Measurements from ENCODE around the gene AFF1.

The AFF1 gene

GRCh38 chr4:87054900-87055299 is 120.1 kb downstream of the AFF1 start:
- DNase-seq (ENCODE audit: low read depth, low spot score) = no peak
- ChIA-PET POLR2A (interaction anchor here (1.0 kb wide), 1 partner anchor 120 kb away, joined by 3 read pairs; the partner anchor contains the start of gene AFF1), CTCF (interaction anchor here (0.8 to 4.1 kb wide), 5 partner anchors 13 to 132 kb away, joined by 3 to 18 read pairs (median 5); no protein-coding TSS in a partner anchor)
- no peak for TF ChIP-seq CTCF (IDR thresholded peaks at IDR 0.05; ENCODE audit: insufficient read depth, low read length, missing control alignments)
- no peak overlapping the region for H3K4me3 ChIP-seq (ENCODE audit: low read depth, low read length)

- DNase-seq (ENCODE audit: low read depth, low spot score) = no peak
- ChIA-PET CTCF (interaction anchor here (0.8 to 4.1 kb wide), 3 partner anchors 25 to 132 kb away, joined by 3 to 18 read pairs (median 7); no protein-coding TSS in a partner anchor), POLR2A (no interaction called here)
- no peak overlapping the region for H3K4me3 ChIP-seq (ENCODE audit: low read depth, low read length)
- TF ChIP-seq CTCF (IDR thresholded peaks at IDR 0.05; ENCODE audit: insufficient read depth, low read length, missing control alignments) = no peak
Observed at GRCh38 chr4:87055311-87055710, 120.5 kb downstream of the AFF1 start.

- no peak overlapping the region for H3K4me3 ChIP-seq (ENCODE audit: low read depth, low read length)
- CTCF ChIA-PET = interaction anchor here (1.6 to 4.1 kb wide), 2 partner anchors 11 to 134 kb away, joined by 4 to 18 read pairs; no protein-coding TSS in a partner anchor
- DNase-seq (ENCODE audit: low read depth, low spot score) = no peak
- TF ChIP-seq CTCF (IDR thresholded peaks at IDR 0.05; ENCODE audit: insufficient read depth, low read length, missing control alignments) = no peak
- POLR2A ChIA-PET = no interaction called here
Observed at GRCh38 chr4:87056881-87057280, 122.1 kb downstream of the AFF1 start.

GRCh38 chr4:87057835-87058355 is 123.1 kb downstream of the AFF1 start:
- no peak overlapping the region for H3K4me3 ChIP-seq (ENCODE audit: low read depth, low read length)
- ChIA-PET CTCF (interaction anchor here (4.1 kb wide), 1 partner anchor 135 kb away, joined by 18 read pairs; no protein-coding TSS in a partner anchor), POLR2A (interaction anchor here (0.8 kb wide), 1 partner anchor 123 kb away, joined by 3 read pairs; the partner anchor contains the start of gene AFF1)
- no peak for TF ChIP-seq CTCF (IDR thresholded peaks at IDR 0.05; ENCODE audit: insufficient read depth, low read length, missing control alignments)
- DNase-seq (ENCODE audit: low read depth, low spot score) = no peak

- CTCF ChIA-PET = interaction anchor here (4.1 kb wide), 1 partner anchor 136 kb away, joined by 18 read pairs; no protein-coding TSS in a partner anchor
- POLR2A ChIA-PET = interaction anchor here (0.8 kb wide), 1 partner anchor 124 kb away, joined by 3 read pairs; the partner anchor contains the start of gene AFF1
- no peak overlapping the region for H3K4me3 ChIP-seq (ENCODE audit: low read depth, low read length)
- no peak for TF ChIP-seq CTCF (IDR thresholded peaks at IDR 0.05; ENCODE audit: insufficient read depth, low read length, missing control alignments)
- no peak for DNase-seq (ENCODE audit: low read depth, low spot score)
Observed at GRCh38 chr4:87058356-87059073, 123.7 kb downstream of the AFF1 start.

GRCh38 chr4:87060957-87061356 is 126.1 kb downstream of the AFF1 start:
- ChIA-PET CTCF (no interaction called here), POLR2A (interaction anchor here (0.5 kb wide), 1 partner anchor 11 kb away, joined by 3 read pairs; no protein-coding TSS in a partner anchor)
- H3K4me3 ChIP-seq (ENCODE audit: low read depth, low read length) = no peak overlapping the region
- no peak for TF ChIP-seq CTCF (IDR thresholded peaks at IDR 0.05; ENCODE audit: insufficient read depth, low read length, missing control alignments)
- no peak for DNase-seq (ENCODE audit: low read depth, low spot score)
